ENCODE results near the gene SLC7A5.
"Not testable (repeated sequence)": the region's sequence is repeated elsewhere in the genome, so short reads cannot be mapped to it uniquely, and the experiment has no call there.

Gene SLC7A5

DNA sequence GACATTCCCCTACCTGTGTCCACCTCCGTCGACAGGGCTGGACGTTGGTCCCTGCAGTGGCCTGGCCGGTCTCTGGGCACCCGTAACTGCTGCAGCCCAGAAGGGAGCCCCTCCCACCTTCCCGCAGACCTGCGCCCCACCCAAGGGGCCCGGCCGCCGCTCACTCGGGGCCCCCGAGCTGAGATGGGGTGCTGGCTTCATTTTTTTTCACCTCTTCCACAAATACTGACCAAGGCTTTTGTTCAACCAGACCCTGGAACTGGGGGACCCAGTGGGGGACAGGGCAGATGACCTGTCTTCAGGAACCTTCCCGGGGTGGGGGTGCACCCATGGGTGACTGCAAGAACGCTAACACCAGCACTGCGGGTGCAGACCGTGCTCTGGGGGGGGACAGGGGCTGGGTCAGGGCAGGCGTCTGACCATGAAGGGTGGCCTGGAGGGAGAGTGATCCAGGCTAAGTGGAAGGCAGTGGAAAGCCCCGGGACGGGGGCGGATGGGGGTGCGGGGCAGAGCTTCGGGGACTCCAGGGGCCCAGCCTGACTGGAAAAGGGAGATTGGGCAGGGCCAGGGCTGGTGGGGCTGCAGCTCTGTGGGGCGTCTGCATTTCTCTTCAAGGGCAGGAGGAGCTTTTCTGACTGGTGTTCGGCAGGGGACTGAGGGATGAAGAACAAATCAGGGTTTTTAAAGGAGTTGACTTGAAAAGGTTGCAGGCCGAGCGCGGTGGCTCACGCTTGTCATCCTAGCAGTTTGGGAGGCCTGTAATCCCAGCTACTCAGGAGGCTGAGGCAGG, 42.3 kb downstream of the SLC7A5 start:
- H3K27ac ChIP-seq: no peak overlapping the region
- no peak overlapping the region for H3K4me3 ChIP-seq

DNA sequence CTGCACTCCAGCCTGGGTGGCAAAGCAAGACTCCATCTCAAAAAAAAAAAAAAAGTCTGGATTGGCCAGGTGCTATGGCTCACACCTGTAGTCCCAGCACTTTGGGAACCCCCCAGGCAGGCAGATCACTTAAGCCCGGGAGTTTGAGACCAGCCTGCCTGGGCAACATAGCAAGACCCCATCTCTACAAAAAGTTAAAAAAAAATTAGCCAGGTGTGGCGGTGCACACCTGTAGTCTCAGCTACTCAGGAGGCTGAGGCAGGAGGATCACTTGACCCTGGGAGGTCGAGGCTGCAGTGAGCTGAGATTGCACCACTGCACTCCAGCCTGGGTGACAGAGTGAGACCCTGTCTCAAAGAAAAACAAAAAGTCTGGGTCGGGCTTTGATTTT, 42.9 kb downstream of the SLC7A5 start:
- not testable (repeated sequence) for H3K27ac ChIP-seq, H3K4me3 ChIP-seq

DNA sequence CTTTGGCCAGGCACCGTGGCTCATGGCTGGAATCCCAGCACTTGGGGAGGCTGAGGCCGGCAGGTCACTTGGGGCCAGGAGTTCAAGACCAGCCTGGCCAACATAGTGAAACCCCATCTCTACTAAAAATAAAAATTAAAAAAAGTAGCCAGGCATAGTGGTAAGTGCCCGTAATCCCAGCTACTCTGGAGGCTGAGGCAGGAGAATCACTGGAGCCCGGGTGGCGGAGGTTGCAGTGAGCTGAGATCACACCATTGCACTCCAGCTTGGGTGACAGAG, 43.5 kb downstream of the SLC7A5 start:
- not testable (repeated sequence) for H3K4me3 ChIP-seq, H3K27ac ChIP-seq

DNA sequence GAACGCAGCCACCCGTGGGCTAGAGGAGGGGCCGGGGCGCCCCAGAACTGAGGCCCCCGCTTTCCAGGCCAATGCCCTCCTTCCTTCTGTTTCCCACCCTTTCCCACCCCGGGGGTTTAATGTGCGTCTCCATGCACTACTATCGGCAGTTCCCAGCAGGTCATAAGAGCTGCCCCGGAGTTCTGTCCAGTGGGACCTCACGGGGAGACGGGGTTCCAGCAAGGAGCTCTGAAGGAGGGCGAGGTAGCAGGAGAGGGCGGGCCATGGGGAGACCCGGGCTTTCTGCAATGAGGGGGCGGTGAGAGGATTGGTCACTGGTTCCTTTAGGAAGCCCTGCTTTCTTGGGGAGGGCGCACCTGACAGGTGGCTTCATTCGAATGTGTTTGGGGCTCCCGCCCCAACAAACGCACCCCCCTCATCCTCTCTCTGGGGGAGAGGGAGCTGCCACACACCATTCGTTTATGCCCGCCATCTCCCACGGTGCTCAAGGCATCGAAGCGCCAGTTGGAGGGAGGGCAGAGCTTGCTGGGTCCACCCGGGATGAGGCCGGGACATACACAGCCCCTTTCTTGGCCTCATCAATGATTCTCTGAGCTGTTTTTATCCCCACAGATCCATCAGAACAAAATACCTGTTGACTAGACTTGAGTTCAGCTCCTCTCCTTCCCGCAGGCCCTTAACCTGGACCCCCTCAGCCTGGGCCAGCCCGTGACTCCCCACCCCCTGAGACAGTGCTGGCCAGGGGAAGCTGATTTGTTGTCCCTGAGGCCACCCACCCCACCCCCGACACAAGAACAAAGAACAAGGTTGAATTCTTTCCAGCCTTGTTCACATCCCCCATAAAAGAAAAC, 44.1 kb downstream of the SLC7A5 start:
- Histone ChIP-seq H3K4me3 (no peak overlapping the region), H3K27ac (no peak overlapping the region)

DNA sequence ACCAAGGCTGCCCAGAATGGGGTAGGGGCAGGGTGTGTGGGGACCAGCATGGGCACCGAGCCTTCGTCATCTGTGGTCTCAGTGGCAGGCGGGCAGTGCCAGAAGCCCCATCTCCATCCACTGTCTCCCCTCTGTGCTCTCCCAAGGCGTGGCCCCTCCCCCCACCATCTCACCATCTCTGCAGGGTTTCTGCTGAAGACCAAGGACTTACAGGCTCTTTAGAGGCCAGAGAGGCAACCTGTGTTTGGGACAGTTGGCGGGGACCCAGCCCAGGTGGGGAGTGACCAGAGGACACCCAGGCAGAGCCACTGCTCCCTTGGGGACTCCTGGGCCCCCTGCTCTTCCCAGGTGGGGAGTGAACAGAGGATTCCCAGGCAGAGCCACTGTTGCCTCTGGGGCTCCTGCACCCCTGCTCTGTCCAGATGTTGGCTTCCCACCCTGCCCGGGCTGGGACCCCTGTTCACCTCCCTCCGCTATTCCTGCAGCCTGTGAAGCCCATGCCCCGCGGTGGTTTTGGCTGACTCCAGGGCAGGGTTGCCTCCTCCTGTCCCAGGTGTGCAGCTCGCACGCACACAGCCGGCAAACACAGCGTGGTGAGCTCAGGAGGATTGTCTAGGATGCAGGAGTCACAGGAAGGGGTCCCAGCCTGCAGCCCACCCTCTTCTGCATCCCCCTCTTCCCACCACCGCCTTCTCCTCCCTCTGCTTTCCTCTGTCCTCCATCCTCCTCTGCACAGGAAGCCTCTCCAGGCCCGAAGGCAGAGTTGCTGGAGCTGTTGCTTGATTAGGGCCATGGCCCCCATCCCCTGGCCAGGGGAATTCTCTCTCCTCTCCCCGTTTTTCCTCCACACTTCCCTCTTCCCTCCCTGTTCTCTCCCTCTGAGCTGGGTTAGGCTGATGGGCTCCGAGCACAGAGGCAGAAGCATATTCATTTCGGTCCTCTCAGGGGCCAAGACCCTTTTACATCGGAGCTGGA, 45.0 kb downstream of the SLC7A5 start:
- peak overlapping the region in 2 of 21 experiments; percentile 51 to 62 for H3K27ac ChIP-seq
- no peak overlapping the region for H3K4me3 ChIP-seq

DNA sequence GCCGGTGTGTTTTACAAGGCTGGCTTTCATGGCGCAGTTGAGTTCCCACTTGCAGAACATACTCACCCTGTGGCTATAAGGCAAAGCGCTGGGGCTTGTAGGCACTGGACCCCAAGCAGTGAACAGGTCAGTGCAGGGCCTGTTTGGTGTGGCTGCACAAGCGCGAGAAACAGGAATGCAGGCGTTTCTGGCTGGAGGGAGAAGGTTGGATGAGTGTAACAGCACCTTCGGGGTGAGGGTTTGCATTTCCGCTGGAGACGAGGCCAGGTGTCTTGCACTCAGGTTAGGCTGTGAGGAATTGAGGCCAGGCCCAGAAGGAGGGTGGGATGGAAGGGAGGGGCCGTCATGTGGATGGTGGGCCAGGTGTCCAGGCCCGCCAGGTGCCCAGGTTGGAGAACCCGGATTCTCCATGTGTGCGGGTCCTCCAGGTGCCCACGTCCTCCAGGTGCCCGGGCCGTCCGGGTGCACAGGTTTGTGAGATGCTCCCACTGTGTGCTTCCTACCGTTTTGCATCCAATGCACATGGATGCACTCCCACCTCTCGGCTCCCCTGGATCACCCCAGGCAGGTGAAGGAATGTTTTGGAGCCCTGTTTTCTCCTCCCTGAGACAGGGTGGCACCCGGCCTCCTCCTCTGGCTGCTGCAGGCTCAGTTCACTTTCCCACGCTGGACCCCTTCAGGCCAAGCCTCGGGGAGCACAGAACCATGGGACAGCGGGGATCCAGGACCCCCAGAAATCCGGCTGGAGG, 46.0 kb downstream of the SLC7A5 start:
- Histone ChIP-seq H3K4me3 (no peak overlapping the region), H3K27ac (peak overlapping the region in 5 of 21 experiments; percentile 24 to 62 (median 42))

DNA sequence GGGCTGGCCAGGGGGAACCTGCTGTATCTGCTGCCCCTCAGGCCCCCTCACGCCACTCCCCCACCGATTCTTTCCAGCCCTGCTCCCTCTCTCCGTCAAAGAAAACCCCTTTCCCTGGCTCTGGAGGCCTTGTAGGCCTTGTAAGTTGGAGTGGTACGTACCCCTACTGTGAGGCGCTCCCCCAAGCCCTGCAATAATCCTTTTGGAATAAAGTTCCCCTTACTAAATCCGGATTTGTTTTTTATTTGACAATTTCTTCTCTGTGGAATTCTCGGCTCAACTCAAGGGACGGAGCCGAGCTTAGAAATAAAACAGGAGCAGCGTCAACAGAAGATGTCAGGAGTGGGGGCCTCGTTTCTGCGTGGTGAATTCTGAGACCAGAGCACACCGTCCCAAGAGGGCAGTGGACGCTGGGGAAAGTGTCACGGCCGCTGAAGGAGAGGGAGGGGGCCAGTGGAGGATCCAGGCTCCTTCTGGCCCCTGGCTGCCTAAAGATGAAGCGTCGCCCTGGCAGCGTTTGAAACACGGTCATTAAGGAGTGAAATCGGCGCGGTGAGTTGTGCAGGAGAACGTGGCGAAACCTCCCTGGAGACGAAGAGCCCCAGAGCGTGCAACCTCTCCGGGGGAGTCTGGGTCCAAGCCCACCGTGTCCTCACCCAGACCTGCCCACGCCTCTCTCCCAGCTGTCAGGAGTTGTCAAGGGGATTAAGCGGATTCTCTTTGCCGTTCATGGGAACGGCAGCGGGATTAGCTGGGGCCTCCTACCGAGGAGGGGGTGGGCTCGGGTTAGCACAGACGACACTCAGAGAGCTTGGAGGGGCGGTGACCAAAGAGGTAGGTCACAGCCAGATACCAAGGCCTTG, 47.0 kb downstream of the SLC7A5 start:
- Histone ChIP-seq H3K4me3 (no peak overlapping the region), H3K27ac (peak overlapping the region in 6 of 21 experiments; percentile 29 to 62 (median 34))

DNA sequence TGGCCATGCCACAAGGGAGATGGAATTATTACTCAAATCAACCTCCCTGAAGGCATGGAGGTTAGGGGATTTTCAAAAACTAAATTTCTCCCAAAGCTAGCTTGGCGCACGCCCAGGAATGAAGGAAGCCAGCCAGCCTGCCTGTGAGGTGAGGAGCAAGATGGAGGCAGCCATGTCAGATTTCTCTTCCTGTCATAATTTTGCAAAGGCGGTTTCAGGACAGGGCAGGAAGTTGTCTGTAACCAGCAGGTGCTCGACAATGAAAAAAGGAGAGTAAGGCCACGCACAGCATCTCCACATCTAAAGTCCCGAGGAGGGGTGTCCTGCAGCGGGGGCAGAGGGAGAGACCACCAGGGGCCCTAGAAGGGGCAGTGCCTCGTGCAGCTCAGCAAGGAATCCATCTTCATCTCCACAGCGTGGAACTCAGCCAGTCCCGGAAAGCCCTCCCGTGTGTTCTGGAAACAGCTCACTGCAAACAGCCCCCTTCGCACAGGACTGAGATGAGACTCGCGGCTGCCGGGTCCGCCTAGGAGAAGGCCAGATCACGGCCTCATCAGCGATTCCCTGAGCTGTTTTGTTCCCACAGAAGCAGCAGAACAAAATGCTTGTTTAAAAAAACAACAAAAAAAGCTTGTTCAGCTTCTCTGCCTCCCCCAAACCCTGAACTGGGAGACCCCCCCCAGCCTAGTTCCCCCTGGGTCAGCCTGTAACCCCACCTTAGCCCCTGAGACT, 47.8 kb downstream of the SLC7A5 start:
- H3K27ac ChIP-seq: no peak overlapping the region
- H3K4me3 ChIP-seq: no peak overlapping the region

DNA sequence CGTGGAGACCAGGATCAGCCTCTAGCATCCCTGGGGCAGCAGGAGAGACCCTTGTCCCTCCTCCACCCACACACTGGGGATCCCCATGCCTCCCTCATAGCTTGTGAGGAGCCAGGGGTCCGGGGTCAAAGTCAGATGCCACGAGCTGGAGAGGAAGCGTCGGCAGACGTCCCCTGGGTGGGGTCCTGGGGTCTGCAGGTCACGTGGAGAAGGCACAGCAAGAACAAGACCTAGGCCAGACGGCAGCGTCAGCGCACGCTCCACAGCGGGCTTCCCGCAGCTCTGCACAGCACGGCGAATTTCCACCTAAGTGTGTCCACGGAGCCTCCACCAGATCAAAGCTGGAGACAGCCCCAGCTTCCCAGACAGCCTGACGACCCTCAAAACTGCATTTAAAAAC, 49.3 kb downstream of the SLC7A5 start:
- Histone ChIP-seq H3K27ac (no peak overlapping the region), H3K4me3 (no peak overlapping the region)

DNA sequence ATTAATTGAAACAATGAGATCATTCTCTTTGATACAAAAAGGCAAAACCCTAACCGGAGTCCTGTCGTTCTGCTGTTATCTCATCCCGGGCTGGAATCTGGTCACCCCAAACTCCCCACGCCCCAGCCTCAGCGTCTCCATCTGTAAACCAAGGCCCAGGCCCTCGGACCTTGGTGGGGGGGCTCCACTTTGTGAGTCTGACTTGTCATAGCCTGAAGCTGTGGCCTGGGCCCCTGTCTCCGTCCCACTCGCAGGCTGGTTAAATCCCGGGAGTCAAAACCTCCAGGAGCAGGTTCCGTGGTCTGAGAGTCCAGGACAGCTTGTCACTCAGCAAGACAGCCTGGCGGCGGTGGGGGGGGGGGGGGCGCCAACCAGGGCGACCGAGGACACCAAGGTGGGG, 50.0 kb downstream of the SLC7A5 start:
- no peak overlapping the region for H3K27ac ChIP-seq

DNA sequence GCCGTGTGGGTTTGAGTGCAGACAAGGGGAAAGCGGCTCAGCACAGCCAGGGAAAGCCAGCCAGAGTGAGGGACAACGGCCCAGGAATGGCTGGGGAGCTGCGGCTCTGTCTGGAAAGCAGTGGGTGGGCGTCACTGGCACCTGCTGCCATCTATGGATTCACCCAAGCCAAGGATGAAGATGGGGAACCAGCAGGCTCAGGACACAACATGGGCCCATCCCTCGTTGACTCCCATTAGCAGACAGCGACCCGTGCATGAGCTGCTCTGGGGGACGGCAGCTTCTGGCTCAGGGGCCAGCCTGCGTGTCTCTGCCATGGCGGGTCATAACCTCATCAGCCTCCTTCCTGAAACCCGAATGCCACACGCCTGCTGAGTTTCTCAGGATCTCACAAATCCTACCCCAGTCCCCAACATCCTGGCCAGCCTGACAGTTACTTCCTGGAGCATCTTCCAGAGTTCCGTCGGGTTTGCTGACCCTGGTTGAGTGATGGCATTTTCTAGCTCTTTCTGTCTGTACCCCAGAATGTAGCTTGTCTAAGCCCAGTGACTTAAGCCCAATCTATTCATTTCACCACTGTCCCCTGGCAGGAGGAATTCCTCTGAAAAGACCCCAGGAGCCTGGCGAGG, 50.7 kb downstream of the SLC7A5 start:
- Histone ChIP-seq H3K27ac (no peak overlapping the region), H3K4me3 (no peak overlapping the region)

More for the DNA sequence above, 50.0 kb downstream of the SLC7A5 start:
- no peak overlapping the region for H3K4me3 ChIP-seq

DNA sequence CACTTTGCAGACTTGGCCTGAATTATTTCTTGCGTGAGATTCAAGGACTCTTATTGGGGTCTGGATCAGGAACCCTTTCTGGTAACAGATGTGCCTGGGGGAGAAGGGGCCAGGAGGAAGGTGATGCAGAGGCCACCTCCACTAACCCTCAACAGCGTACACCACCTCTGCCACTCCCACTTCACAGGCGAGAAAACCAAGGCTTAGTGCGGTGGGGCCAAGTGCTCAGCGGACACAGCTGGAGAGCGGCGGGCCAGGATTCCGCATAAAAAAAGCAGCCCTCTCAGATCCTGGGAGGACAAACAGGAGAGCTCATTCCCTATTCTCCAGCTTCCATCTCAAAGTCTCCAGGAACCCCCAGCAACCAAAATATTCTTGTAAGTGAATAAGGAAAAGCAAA, 51.4 kb downstream of the SLC7A5 start:
- H3K4me3 ChIP-seq: no peak overlapping the region
- H3K27ac ChIP-seq: no peak overlapping the region

DNA sequence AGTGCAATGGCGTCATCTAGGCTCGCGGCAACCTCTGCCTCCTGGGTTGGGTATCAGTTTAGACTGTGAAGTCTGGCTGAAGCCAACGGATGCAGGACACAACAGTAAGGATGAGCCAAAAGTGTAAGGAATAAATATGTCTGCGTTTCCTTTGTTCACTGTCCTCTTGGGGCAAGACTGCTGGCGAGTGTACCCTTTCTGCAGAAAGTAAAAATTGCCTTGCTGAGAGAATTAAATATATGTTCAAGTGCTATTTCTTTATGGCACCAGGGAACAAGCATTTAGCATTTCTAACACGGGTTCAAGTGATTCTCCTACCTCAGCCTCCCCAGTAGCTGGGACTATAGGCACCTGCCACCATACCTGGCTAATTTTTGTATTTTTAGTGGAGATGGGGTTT, 51.9 kb downstream of the SLC7A5 start:
- not testable (repeated sequence) for H3K4me3 ChIP-seq, H3K27ac ChIP-seq

DNA sequence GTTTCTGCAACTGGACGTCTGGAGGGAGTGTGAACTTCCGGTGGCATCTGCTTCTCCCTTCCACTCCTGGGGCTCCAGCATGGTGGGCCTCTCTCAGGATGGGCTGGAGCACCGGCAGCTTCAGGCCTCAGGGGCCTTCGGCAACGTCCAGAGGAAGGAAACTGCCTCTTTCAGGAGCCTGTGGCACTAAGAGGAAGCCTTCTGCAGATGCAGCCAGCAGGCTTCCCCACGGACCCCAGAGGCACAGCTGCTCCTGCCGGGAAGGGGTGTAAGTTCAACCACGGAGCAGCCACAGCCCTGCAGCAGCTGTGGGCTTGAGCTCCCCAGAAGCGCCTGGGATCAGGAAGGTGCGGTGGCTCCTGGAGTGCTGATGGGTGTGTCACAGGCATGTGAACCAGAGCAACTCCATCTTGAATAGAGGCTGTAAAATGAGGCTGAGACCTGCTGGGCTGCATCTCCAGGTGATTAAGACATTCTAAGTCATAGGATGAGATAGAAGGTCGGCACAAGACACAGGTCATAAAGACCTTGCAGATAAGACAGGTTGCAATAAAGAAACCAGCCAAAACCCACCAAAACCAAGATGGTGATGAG, 52.7 kb downstream of the SLC7A5 start:
- Histone ChIP-seq H3K4me3 (no peak overlapping the region), H3K27ac (no peak overlapping the region)

DNA sequence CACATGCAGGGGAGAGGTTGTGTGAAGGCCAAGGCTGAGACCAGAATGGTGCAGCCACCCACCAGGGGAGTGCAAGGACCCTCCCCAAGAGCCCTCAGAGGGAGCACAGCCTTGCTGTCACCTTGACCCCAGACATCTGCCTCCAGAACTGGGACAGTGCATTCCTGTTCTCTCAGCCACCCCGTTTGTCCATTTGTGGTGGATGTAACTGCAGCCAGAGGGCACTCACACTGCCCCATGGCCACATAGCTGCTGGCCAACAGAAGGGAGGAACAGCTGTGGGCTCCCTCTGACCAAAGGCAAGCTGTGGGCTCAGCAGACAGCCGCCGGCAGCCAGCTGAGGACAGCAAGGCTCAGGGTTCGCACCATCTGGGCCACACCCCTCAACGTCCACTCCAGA, 53.7 kb downstream of the SLC7A5 start:
- Histone ChIP-seq H3K4me3 (no peak overlapping the region), H3K27ac (no peak overlapping the region)

DNA sequence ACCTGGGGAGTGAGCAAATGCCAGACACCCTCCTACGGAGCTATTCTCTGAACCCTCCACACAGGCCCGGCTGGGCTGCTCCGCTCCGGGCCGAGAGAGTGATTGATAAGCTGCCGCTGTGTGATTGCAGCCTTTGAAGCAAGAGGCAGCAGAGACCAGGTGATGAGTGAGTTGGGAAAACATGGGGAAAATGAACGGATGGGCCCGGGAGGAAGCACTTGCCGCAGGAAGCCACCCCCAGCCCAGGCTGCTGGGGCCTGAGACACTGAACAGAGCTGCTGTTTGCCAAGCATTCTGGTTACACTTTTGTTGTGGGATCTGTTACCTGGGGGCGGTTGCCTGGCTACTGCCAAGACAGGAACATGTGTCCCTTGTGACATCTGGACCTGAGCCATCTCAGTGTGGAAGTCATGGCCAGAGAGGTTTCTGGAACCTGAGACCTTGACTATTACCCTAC, 57.1 kb downstream of the SLC7A5 start:
- H3K27ac ChIP-seq: no peak overlapping the region
- no peak overlapping the region for H3K4me3 ChIP-seq

DNA sequence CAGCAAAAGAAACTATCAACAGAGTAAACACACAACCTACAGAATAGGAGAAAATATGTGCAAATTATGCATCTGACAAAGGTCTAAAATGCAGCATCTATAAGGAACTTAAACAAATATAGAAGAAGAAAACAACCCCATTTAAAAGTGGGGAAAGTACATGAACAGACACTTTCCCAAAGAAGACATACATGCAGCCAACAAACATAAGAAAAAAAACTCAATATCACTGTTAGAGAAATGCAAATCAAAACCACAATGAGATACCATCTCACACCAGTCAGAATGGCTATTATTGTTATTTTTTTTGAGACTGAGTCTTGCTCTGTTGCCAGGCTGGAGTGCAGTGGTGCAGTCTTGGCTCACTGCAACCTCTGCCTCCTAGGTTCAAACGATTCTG, 57.9 kb downstream of the SLC7A5 start:
- H3K4me3 ChIP-seq, H3K27ac ChIP-seq: not testable (repeated sequence)
